Superior temporal gyrus (tissue), 1 donor: Measurements from ENCODE around the gene KCNK18.
"Not testable (repeated sequence)": the region's sequence is repeated elsewhere in the genome, so short reads cannot be mapped to it uniquely, and the experiment has no call there.

Source experiments
- DNase-seq: peaks from one replicate; pipeline ENCODE4 v3.0.0-alpha.2; 2016; ENCODE audit errors: extremely low spot score

KCNK18 gene

GRCh38 chr10:117221156-117221711, 23.9 kb downstream of the KCNK18 start:
- DNase-seq, result no peak

GRCh38 chr10:117222552-117222951, 25.3 kb downstream of the KCNK18 start:
- no peak for DNase-seq

- peak; percentile 37 for DNase-seq
Measured at GRCh38 chr10:117222976-117223692, 25.8 kb downstream of the KCNK18 start.

- DNase-seq, result no peak
Measured at GRCh38 chr10:117223693-117224430, 26.6 kb downstream of the KCNK18 start.

GRCh38 chr10:117224881-117225280, 27.6 kb downstream of the KCNK18 start:
- DNase-seq, result no peak

DNA sequence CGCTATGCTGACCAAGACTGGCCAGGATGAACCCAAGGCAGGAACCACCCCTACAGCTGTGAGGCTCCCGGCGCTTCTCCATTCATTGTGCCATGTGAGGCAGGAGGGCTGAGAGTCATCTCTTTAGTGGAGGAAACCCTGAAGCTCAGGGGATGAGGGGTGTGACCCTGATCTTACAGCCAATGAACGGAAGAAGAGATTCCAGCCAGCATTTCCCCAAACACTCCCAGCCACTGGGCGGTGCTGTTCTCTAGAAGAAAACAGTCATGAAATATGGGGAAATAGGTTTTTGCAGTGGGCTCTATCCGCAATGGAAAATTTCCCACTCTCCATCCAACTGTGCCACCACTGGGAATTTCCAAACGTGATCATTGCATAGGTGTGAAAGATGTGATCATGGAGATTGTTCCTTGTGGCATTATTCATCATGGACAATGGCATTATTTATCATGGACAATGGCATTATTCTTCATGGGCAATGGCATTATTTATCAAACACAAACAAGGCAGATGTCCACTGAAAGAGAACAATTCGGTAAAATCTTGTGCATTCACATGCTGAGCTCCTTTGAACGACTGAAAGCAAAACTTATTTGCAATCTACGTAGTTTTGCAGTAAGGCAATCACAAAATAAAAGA, 29.6 kb downstream of the KCNK18 start:
- peak; percentile 49 for DNase-seq

GRCh38 chr10:117228210-117228609, 30.9 kb downstream of the KCNK18 start:
- no peak for DNase-seq

- not testable (repeated sequence) for DNase-seq
Measured at GRCh38 chr10:117230107-117230506, 32.8 kb downstream of the KCNK18 start.

GRCh38 chr10:117237401-117237991, 40.2 kb downstream of the KCNK18 start:
- DNase-seq, result no peak

- no peak for DNase-seq
Measured at GRCh38 chr10:117239051-117239450, 41.8 kb downstream of the KCNK18 start.

DNA sequence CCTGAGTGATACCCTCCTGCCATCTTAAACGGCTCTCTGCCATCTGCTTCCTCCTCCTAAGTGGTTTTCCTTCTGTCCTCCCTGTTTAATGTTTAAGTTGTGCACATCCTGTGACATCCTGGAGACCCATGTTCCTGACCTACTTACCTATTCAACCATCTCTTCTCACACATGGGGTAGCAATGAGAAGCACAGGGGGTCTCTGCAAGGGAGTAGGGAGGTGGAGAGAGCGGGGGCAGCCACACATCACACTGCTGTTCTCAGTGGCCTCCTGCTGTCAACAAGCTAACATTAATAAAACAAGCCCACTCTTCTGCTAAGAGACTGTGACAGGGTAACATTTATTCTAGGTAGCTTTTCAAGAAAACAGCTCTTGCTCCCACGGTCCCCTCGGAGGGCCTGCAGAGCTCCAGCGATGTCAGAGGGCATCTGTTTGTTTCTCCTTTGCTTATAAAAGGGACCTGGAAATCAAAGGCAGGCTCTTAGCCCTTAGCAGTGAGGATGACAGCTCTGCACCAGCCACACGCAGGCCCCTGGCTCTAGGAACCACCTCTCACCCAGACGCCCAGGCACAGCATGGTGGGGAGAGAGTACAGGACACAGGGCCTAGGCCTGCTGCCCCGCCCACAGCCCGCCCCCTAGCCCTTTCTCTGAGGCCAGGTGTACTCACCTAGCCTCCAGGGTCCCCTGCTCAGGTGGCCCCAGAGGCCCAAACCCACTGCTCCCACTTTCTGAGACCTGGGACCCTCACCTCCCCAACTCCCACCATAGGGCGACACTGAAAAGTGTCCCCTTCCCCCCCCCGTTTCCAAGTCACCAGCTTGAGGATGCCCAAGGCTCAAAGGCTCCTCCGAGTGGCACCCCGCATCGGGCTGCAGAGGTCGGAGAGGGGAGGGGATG, 42.7 kb downstream of the KCNK18 start:
- DNase-seq, result no peak

DNA sequence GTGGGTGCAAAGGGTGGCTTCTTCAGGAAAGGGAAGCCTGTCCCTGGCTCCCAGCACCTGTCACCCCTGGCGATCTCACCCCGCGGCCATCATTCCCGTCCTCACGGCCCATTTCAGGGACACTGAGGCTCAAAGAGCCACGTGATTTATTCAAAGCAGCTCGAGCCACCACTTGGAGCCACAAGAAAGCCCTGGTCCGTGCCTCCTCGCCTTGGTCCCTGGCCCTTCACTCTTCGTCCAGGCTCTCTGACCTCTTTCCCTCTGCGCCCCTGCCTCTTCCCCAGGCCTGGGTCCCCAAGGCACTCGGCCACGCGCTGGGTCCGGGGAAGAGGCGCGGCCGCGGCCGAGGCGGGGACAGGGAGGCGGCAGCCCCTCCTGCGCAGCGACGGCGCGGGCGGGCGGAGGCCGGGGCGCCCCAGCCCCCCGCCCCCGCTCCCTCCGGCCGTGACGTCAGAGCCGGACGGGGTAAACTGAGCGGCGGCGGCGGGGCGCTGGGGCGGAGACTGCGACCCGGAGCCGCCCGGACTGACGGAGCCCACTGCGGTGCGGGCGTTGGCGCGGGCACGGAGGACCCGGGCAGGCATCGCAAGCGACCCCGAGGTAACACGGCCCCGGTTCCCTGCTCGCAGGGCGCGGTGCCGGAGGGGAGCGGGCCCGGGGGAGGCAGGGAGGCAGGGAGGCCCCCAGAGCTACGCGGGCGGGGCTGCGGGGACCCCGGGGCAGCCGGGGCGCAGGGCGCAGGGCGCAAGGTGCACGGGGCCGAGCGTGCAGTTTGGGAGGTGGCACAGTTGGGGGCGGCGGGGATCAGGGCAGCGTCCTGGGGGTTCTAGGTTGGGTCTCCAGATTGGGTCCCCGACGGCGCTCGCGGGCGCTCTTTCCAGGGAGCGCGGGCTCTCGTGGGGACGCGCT, 43.6 kb downstream of the KCNK18 start, which contains the start of gene SLC18A2:
Gene SLC18A2 (plus strand): TSS at position 494 of the 909 bp plus-strand sequence. CDS start 580 bp downstream, outside the sequence.
- DNase-seq, result no peak

- no peak for DNase-seq
Measured at GRCh38 chr10:117241541-117242462, 44.5 kb downstream of the KCNK18 start.

GRCh38 chr10:117242463-117242832, 45.2 kb downstream of the KCNK18 start:
- no peak for DNase-seq

GRCh38 chr10:117246997-117247671, 49.8 kb downstream of the KCNK18 start:
- no peak for DNase-seq

GRCh38 chr10:117248750-117249465, 51.6 kb downstream of the KCNK18 start:
- no peak for DNase-seq

DNA sequence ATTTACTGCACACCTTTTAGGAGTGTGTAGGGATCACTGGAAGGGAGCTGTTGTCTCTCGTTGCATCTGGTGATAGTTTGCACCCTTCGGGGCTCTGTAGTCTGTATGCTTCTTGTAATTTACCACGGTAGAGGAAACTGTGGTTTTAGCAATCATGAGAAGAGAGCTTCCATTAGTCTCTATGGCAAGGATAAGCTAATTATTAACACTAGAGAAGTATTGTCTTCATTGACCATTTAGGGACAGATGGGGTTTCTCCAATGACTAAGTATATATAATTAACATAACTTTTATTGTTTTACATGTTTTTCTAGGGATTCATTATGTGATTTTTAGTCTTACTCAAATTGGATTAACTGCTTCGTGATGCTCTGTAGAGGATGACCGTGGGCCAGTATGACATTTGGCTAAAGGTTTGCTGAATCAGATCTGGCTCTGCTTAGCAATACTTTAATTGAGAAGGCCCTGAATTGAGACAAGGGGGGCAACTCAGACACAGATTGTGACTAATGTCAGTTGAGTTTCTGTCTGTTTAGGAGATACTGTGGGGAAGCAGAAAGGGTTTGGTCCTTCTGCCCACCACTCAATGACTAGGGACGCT, 52.3 kb downstream of the KCNK18 start:
- DNase-seq, result no peak
